GM19395 (cell line): Measurements from ENCODE around the gene LAMB4.

ENCODE experiments used
- ATAC-seq: cut with Tn5 transposase; IDR thresholded peaks from one replicate; pipeline ENCODE4 v1.9.1; 2021; ENCODE audit warnings: mild to moderate bottlenecking, moderate library complexity; ENCODE audit not compliant: unreplicated experiment

Gene LAMB4

GRCh38 chr7:108130261-108130660 lies at the start of gene LAMB4:
TSS of gene LAMB4 (minus strand) at chr7:108130361. CDS start at chr7:108123164, 7,197 bp downstream.
- ATAC-seq: no peak

- ATAC-seq: no peak
These were observed 48.2 kb upstream of the LAMB4 start for GRCh38 chr7:108178398-108178797.

- no peak for ATAC-seq
These were observed 41.0 kb upstream of the LAMB4 start for GRCh38 chr7:108171164-108171563.

- no peak for ATAC-seq
These were observed 40.1 kb upstream of the LAMB4 start for GRCh38 chr7:108170251-108170650.

- no peak for ATAC-seq
These were observed 37.3 kb upstream of the LAMB4 start for GRCh38 chr7:108167460-108167859.

- ATAC-seq: no peak
These were observed 36.5 kb upstream of the LAMB4 start for GRCh38 chr7:108166687-108167086.

GRCh38 chr7:108165723-108166122 lies 35.6 kb upstream of the LAMB4 start:
- no peak for ATAC-seq

- no peak for ATAC-seq
These were observed 34.8 kb upstream of the LAMB4 start for GRCh38 chr7:108164946-108165345.

GRCh38 chr7:108164342-108164741 lies 34.2 kb upstream of the LAMB4 start:
- ATAC-seq: no peak

GRCh38 chr7:108158776-108159175 lies 28.6 kb upstream of the LAMB4 start:
- ATAC-seq: no peak

GRCh38 chr7:108157606-108158335 lies 27.6 kb upstream of the LAMB4 start:
- ATAC-seq: no peak

- ATAC-seq: no peak
These were observed 26.9 kb upstream of the LAMB4 start for GRCh38 chr7:108156897-108157605.

GRCh38 chr7:108152198-108152597 lies 22.0 kb upstream of the LAMB4 start:
- no peak for ATAC-seq

- no peak for ATAC-seq
These were observed 19.7 kb upstream of the LAMB4 start for GRCh38 chr7:108149908-108150307.

- no peak for ATAC-seq
These were observed 19.0 kb upstream of the LAMB4 start for GRCh38 chr7:108149119-108149518.

- no peak for ATAC-seq
These were observed 16.9 kb upstream of the LAMB4 start for GRCh38 chr7:108147031-108147563.

GRCh38 chr7:108146070-108146842 lies 16.1 kb upstream of the LAMB4 start:
- peak; percentile 70 for ATAC-seq

GRCh38 chr7:108145401-108145800 lies 15.2 kb upstream of the LAMB4 start:
- ATAC-seq: no peak

- no peak for ATAC-seq
These were observed 14.8 kb upstream of the LAMB4 start for GRCh38 chr7:108144931-108145330.

GRCh38 chr7:108143658-108144420 lies 13.7 kb upstream of the LAMB4 start:
- no peak for ATAC-seq
